WTC11 (cell line): ENCODE data around the gene SH3PXD2A.

Experiments used
- CBFB ChIP-seq: sonication (generic); formaldehyde crosslinking; IDR thresholded peaks from 2 replicates; pipeline ENCODE4 v1.8.1; 2022; ENCODE audit warnings: mild to moderate bottlenecking, low read depth, missing genetic modification reagents
- FOXK1 ChIP-seq: sonication (generic); formaldehyde crosslinking; IDR thresholded peaks from 2 replicates; pipeline ENCODE4 v1.8.0; 2022; ENCODE audit warnings: mild to moderate bottlenecking, moderate library complexity, missing genetic modification reagents
- NFYB ChIP-seq: sonication (generic); formaldehyde crosslinking; conservative IDR thresholded peaks from 2 replicates; pipeline ENCODE4 v1.8.0; 2022; ENCODE audit warnings: low read depth, missing genetic modification reagents
- TF ChIP-seq, protein P1 (sequence below): sonication (generic); formaldehyde crosslinking; IDR thresholded peaks from 2 replicates; pipeline ENCODE4 v1.8.0; 2022; ENCODE audit warnings: mild to moderate bottlenecking, missing genetic modification reagents
- TF ChIP-seq, protein P2 (sequence below): sonication (generic); formaldehyde crosslinking; IDR thresholded peaks from 2 replicates; pipeline ENCODE4 v1.8.0; 2022; ENCODE audit warnings: mild to moderate bottlenecking, missing genetic modification reagents

- TF ChIP-seq CBFB = no peak
- no peak for TF ChIP-seq FOXK1 (CRISPR knock-in tag)
- no peak for TF ChIP-seq NFYB (CRISPR knock-in tag)
- TF ChIP-seq, protein P1, sequence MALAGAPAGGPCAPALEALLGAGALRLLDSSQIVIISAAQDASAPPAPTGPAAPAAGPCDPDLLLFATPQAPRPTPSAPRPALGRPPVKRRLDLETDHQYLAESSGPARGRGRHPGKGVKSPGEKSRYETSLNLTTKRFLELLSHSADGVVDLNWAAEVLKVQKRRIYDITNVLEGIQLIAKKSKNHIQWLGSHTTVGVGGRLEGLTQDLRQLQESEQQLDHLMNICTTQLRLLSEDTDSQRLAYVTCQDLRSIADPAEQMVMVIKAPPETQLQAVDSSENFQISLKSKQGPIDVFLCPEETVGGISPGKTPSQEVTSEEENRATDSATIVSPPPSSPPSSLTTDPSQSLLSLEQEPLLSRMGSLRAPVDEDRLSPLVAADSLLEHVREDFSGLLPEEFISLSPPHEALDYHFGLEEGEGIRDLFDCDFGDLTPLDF (CRISPR knock-in tag) = no peak
- TF ChIP-seq, protein P2, sequence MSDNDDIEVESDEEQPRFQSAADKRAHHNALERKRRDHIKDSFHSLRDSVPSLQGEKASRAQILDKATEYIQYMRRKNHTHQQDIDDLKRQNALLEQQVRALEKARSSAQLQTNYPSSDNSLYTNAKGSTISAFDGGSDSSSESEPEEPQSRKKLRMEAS (CRISPR knock-in tag) = no peak
Measured at GRCh38 chr10:103654925-103655324, 200.5 kb downstream of the SH3PXD2A start.
